Loucy (cell line): ENCODE results near the gene RESP18.

Source experiments
- H2AFZ ChIP-seq: fragments of 200-600 bp; sonication (generic); 2 replicates; pipeline ENCODE4 v1.6.0; 2016; ENCODE audit warnings: antibody characterized with exemption, mild to moderate bottlenecking, low read length, moderate library complexity
- H3F3A ChIP-seq: fragments of 200-600 bp; 2 replicates; pipeline ENCODE4 v1.6.0; 2016; ENCODE audit warnings: antibody characterized with exemption, low read depth, mild to moderate bottlenecking
- H3K27me3 ChIP-seq: fragments of 200-600 bp; sonication (generic); 2 replicates; pipeline ENCODE4 v1.6.1; 2014; ENCODE audit warnings: low read length, mild to moderate bottlenecking; ENCODE audit not compliant: insufficient read depth, poor library complexity, severe bottlenecking
- H3K36me3 ChIP-seq: fragments of 200-600 bp; sonication (generic); 2 replicates; pipeline ENCODE4 v1.6.1; 2016; ENCODE audit warnings: low read length; ENCODE audit not compliant: insufficient read depth
- H3K4me1 ChIP-seq: fragments of 200-600 bp; sonication (generic); 2 replicates; pipeline ENCODE4 v1.5.1; 2014; ENCODE audit warnings: low read length, mild to moderate bottlenecking; ENCODE audit not compliant: insufficient read depth, poor library complexity, severe bottlenecking
- H3K4me2 ChIP-seq: fragments of 200-600 bp; sonication (generic); 2 replicates; pipeline ENCODE4 v1.6.0; 2014; ENCODE audit warnings: antibody characterized with exemption, low read length, low read depth, mild to moderate bottlenecking; ENCODE audit not compliant: poor library complexity, severe bottlenecking
- H3K4me3 ChIP-seq: fragments of 200-600 bp; sonication (generic); 2 replicates; pipeline ENCODE4 v1.5.1; 2014; ENCODE audit warnings: low read length, mild to moderate bottlenecking, mixed read lengths; ENCODE audit not compliant: poor library complexity, severe bottlenecking
- H3K79me2 ChIP-seq: fragments of 200-600 bp; sonication (generic); 2 replicates; pipeline ENCODE4 v1.6.1; 2014; ENCODE audit warnings: low read length; ENCODE audit not compliant: insufficient read depth
- H3K9ac ChIP-seq: fragments of 200-600 bp; sonication (generic); 2 replicates; pipeline ENCODE4 v1.6.0; 2014; ENCODE audit warnings: mild to moderate bottlenecking, low read depth, low read length, moderate library complexity; ENCODE audit not compliant: poor library complexity, severe bottlenecking
- H3K9me2 ChIP-seq: fragments of 200-600 bp; sonication (generic); replicated peaks from 2 replicates; pipeline ENCODE4 v1.6.1; 2016; ENCODE audit warnings: low read depth, low read length, mixed read lengths
- H3K9me3 ChIP-seq: fragments of 200-600 bp; sonication (generic); 2 replicates; pipeline ENCODE4 v1.6.1; 2014; ENCODE audit warnings: mild to moderate bottlenecking, antibody characterized with exemption, low read length, low read depth; ENCODE audit not compliant: insufficient read depth
- H4K20me1 ChIP-seq: fragments of 200-600 bp; sonication (generic); 2 replicates; pipeline ENCODE4 v1.6.0; 2014; ENCODE audit warnings: antibody characterized with exemption, low read length, mild to moderate bottlenecking; ENCODE audit not compliant: insufficient read depth, poor library complexity, severe bottlenecking
- EZH2phosphoT487 ChIP-seq: fragments of 200-600 bp; IDR thresholded peaks from 2 replicates; pipeline ENCODE4 v1.6.1; 2018; ENCODE audit warnings: antibody characterized with exemption, mild to moderate bottlenecking, moderate library complexity, borderline replicate concordance
- TF ChIP-seq, protein P1 (sequence below): fragments of 200-600 bp; sonication (generic); conservative IDR thresholded peaks from 2 replicates; pipeline ENCODE4 v1.5.1; 2014; ENCODE audit warnings: mild to moderate bottlenecking, antibody characterized with exemption, low read length

Gene RESP18

DNA sequence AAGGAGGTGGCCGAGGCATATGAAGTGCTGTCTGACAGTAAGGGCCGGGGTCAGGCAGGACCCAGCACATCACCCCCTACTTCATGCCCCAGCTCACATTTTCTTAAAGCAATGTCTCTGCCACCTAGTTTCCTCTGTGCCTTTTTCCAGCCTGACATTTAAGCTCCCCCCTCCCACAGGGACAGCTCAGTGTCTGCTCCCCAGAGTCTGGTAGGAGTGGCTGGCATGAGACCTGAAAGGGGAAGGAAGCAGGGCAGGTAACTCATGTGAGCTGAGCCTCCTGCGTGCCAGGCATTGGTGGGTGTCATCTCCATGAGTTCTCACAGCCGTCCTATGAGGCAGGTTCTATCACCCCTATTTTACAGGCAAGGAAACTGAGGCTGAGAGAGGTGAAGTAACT lies 51.9 kb downstream of the RESP18 start:
- no peaks in the 10 kb centered on the region for H3K27me3 ChIP-seq
- no peaks in the 10 kb centered on the region for H3K9me3 ChIP-seq
- H2AFZ ChIP-seq: no peak overlapping the region
- H3K79me2 ChIP-seq: peaks cover 6% of the 10 kb centered on the region; the same call in 1 of the 2 replicates
- peak overlapping the region; percentile 78 for H3K4me2 ChIP-seq
- H3K36me3 ChIP-seq: no peaks in the 10 kb centered on the region; the same call in 1 of the 2 replicates
- H3F3A ChIP-seq: no peaks in the 10 kb centered on the region
- H3K9ac ChIP-seq: no peak overlapping the region
- no peaks in the 10 kb centered on the region for H3K9me2 ChIP-seq
- peak overlapping the region; percentile 75 for H3K4me3 ChIP-seq
- peaks cover 6% of the 10 kb centered on the region for H4K20me1 ChIP-seq
- no peak for TF ChIP-seq EZH2phosphoT487
- TF ChIP-seq, protein P1, sequence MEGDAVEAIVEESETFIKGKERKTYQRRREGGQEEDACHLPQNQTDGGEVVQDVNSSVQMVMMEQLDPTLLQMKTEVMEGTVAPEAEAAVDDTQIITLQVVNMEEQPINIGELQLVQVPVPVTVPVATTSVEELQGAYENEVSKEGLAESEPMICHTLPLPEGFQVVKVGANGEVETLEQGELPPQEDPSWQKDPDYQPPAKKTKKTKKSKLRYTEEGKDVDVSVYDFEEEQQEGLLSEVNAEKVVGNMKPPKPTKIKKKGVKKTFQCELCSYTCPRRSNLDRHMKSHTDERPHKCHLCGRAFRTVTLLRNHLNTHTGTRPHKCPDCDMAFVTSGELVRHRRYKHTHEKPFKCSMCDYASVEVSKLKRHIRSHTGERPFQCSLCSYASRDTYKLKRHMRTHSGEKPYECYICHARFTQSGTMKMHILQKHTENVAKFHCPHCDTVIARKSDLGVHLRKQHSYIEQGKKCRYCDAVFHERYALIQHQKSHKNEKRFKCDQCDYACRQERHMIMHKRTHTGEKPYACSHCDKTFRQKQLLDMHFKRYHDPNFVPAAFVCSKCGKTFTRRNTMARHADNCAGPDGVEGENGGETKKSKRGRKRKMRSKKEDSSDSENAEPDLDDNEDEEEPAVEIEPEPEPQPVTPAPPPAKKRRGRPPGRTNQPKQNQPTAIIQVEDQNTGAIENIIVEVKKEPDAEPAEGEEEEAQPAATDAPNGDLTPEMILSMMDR: no peak
- peaks cover 23% of the 10 kb centered on the region for H3K4me1 ChIP-seq

DNA sequence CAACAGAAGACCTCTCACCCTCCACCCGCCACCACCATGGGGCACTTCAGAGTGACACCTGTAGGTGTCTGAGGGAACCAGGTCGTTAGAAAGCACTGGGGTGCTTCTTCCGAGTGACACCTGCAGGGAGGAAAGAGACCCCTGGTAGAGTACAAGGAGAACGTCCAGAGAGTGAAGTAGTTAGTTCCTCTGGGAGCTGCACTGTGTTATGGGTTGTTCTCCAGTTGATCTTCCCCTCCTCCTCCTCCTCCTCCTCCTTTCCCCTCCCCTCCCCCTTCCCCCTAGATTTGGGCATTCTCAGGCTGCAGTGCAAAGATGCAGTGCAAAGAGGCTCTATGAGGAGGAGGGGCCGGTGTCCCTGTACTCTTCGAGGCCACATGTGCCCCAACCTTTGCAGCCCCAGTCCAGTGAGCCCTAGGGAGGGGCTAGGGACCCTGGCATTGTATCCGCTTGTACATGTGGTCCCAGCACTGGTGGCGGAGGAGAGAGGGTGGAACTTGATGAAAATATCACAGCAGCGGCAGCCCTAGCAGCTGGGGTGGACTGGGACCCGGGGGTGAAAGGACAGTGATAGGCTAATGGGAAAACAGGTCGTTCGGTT lies 52.5 kb downstream of the RESP18 start:
- peak overlapping the region; percentile 75 for H3K4me3 ChIP-seq
- no peaks in the 10 kb centered on the region for H3F3A ChIP-seq
- H3K27me3 ChIP-seq: no peaks in the 10 kb centered on the region
- no peaks in the 10 kb centered on the region for H3K9me3 ChIP-seq
- peak overlapping the region; percentile 58; the same call in 1 of the 2 replicates for H2AFZ ChIP-seq
- peak overlapping the region; percentile 78 for H3K4me2 ChIP-seq
- no peaks in the 10 kb centered on the region; the same call in 1 of the 2 replicates for H3K36me3 ChIP-seq
- H4K20me1 ChIP-seq: peaks cover 6% of the 10 kb centered on the region
- H3K9ac ChIP-seq: peak overlapping the region; percentile 76
- H3K79me2 ChIP-seq: peaks cover 6% of the 10 kb centered on the region; the same call in 1 of the 2 replicates
- peaks cover 23% of the 10 kb centered on the region for H3K4me1 ChIP-seq
- no peaks in the 10 kb centered on the region for H3K9me2 ChIP-seq
- no peak for TF ChIP-seq EZH2phosphoT487
- TF ChIP-seq, protein P1: peak; percentile 31; the same call in 1 of the 2 replicates

DNA sequence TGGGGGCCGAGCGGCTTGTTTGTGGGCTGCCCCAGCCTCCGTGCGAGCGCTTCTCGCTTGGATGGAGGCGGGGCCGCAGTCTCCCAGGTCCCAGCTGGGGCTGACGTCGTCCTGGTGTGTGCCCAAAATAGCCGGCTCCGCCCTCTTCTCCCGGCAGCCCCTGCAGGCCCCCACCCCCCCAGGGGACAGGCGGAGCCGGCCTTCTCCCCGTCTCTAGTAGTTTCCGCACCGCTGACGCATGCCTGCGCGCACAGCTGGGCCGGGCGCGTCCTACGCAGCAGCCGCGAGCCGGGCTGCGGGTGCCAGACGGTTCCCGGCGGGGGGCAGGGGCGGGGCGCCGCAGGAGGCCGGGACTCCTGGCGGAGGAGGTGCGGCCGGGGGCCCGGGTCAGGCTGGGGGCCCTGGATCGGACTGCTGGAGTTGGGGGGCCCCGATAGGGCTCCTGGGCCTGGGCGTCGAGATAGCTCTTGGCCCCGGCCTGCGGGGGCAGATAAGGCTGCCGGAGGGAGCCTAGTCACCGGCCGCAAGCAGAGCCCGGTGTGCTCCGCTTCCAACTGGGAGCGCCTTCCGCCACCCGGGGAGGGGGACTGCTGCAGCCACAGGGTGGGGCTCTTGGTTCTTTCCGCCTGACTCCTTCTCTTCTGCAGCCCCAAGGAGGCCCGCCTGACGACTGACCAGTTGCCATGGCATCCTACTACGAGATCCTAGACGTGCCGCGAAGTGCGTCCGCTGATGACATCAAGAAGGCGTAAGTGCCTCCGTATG lies 53.2 kb downstream of the RESP18 start, which contains the start of gene DNAJB2:
Gene DNAJB2, plus strand, starts transcription at position 216 of the 765 bp plus-strand sequence. Its CDS starts 468 bp downstream, at position 684.
- Histone ChIP-seq H3K79me2 (peaks cover 6% of the 10 kb centered on the region; the same call in 1 of the 2 replicates), H4K20me1 (peaks cover 6% of the 10 kb centered on the region), H3F3A (no peaks in the 10 kb centered on the region), H2AFZ (peak within 1 kb of the TSS; percentile 96), H3K27me3 (no peaks in the 10 kb centered on the region), H3K4me1 (peaks cover 23% of the 10 kb centered on the region), H3K9me3 (no peaks in the 10 kb centered on the region), H3K36me3 (no peaks in the 10 kb centered on the region), H3K4me2 (peak within 1 kb of the TSS; percentile 78), H3K4me3 (peak within 1 kb of the TSS; percentile 75), H3K9me2 (no peaks in the 10 kb centered on the region), H3K9ac (peak within 1 kb of the TSS; percentile 76)
- TF ChIP-seq, protein P1: no peak
- no peak for TF ChIP-seq EZH2phosphoT487
